ENCODE data around the gene BRIP1. TPM values are rescaled to one million over a fixed set of nuclear protein-coding genes. Genes with fewer than 3 reads are reported as not detected.

BRIP1 gene
- total and polyA plus RNA-seq, 2 experiments from 2014 or later = 8.0 to 23.1 TPM

- Histone ChIP-seq H3K4me1 (ENCODE audit: insufficient read depth) (no peaks in the 10 kb centered on the region), H3K27me3 (ENCODE audit: insufficient read depth) (no peaks in the 10 kb centered on the region), H3K4me2 (no peak overlapping the region), H4K20me1 (replicated peaks; ENCODE audit: insufficient read depth) (no peaks in the 10 kb centered on the region), H3K27ac (ENCODE audit: low read depth) (no peak overlapping the region; the same call in 1 of the 2 replicates), H3K79me2 (replicated peaks; ENCODE audit: insufficient read depth) (no peaks in the 10 kb centered on the region), H3K9me2 (ENCODE audit: insufficient read depth) (no peaks in the 10 kb centered on the region), H3K36me3 (ENCODE audit: insufficient read depth) (peaks cover 9% of the 10 kb centered on the region; the same call in 1 of the 2 replicates), H3F3A (replicated peaks; ENCODE audit: low read depth) (no peaks in the 10 kb centered on the region), H3K4me3 (no peak overlapping the region), H2AFZ (no peak overlapping the region)
- Mint-ChIP-seq H3K9me3 (no peaks in the 10 kb centered on the region), H3K4me3 (no peak overlapping the region), H3K36me3 (ENCODE audit: low read depth) (peaks cover 20% of the 10 kb centered on the region; the same call in 2 of the 3 replicates), H3K27ac (no peak overlapping the region), H3K4me1 (no peaks in the 10 kb centered on the region), H3K27me3 (ENCODE audit: insufficient read depth, low read depth, poor library complexity) (no peaks in the 10 kb centered on the region)
- no peak for DNase-seq (ENCODE audit: low spot score)
- TF ChIP-seq EZH2phosphoT487 (IDR thresholded peaks at IDR 0.05; ENCODE audit: unreplicated experiment) (no peak), ZNF331 (CRISPR knock-in tag; IDR thresholded peaks at IDR 0.05; ENCODE audit: low read depth) (no peak), CTCF (conservative IDR thresholded peaks at IDR 0.05; ENCODE audit: low read depth in 2 of 2) (no peak), POLR2AphosphoS5 (IDR thresholded peaks at IDR 0.05; ENCODE audit: low read depth) (no peak), NANOG (IDR thresholded peaks at IDR 0.05; ENCODE audit: borderline replicate concordance) (no peak)
- no peak for ATAC-seq
Observed at GRCh38 chr17:61799812-61800484, 63.4 kb downstream of the BRIP1 start.

GRCh38 chr17:61797283-61797682, 66.0 kb downstream of the BRIP1 start:
- no peak overlapping the region for H3K27ac ChIP-seq (ENCODE audit: low read depth)
- DNase-seq (ENCODE audit: low spot score) = no peak
- no peaks in the 10 kb centered on the region for H3K27me3 ChIP-seq (ENCODE audit: insufficient read depth)
- Mint-ChIP-seq H3K36me3 (ENCODE audit: low read depth) (peaks cover 20% of the 10 kb centered on the region; the same call in 2 of the 3 replicates), H3K4me3 (no peak overlapping the region), H3K9me3 (no peaks in the 10 kb centered on the region), H3K27me3 (ENCODE audit: insufficient read depth, low read depth, poor library complexity) (no peaks in the 10 kb centered on the region), H3K27ac (no peak overlapping the region), H3K4me1 (no peaks in the 10 kb centered on the region)
- H3K4me1 ChIP-seq (ENCODE audit: insufficient read depth) = no peaks in the 10 kb centered on the region
- H2AFZ ChIP-seq = no peak overlapping the region
- H3K79me2 ChIP-seq (replicated peaks; ENCODE audit: insufficient read depth) = no peaks in the 10 kb centered on the region
- H3K4me3 ChIP-seq = no peak overlapping the region
- peaks cover 9% of the 10 kb centered on the region; the same call in 1 of the 2 replicates for H3K36me3 ChIP-seq (ENCODE audit: insufficient read depth)
- H3K9me2 ChIP-seq (ENCODE audit: insufficient read depth) = no peaks in the 10 kb centered on the region
- H4K20me1 ChIP-seq (replicated peaks; ENCODE audit: insufficient read depth) = 0 out of 2 replicates have a peak, but pooled peaks cover 3% of the 10 kb centered on the region
- ATAC-seq = no peak
- H3F3A ChIP-seq (replicated peaks; ENCODE audit: low read depth) = no peaks in the 10 kb centered on the region
- no peak overlapping the region for H3K4me2 ChIP-seq
- TF ChIP-seq JUNB (IDR thresholded peaks at IDR 0.05; ENCODE audit: unreplicated experiment) (no peak), STAT1 (IDR thresholded peaks at IDR 0.05; ENCODE audit: unreplicated experiment) (no peak), EZH2phosphoT487 (IDR thresholded peaks at IDR 0.05; ENCODE audit: unreplicated experiment) (no peak), ZNF331 (CRISPR knock-in tag; IDR thresholded peaks at IDR 0.05; ENCODE audit: low read depth) (no peak), POLR2AphosphoS5 (IDR thresholded peaks at IDR 0.05; ENCODE audit: low read depth) (no peak), REST (IDR thresholded peaks at IDR 0.05; ENCODE audit: unreplicated experiment) (no peak), CREB1 (CRISPR knock-in tag; IDR thresholded peaks at IDR 0.05; ENCODE audit: low read depth) (no peak), EZH2 (IDR thresholded peaks at IDR 0.05; ENCODE audit: low read depth, unreplicated experiment) (no peak)

All from GM23338 (cell line).